H9 (cell line): Measurements from ENCODE around the gene KRT3. TPM values are rescaled to one million over a fixed set of nuclear protein-coding genes. Genes with fewer than 3 reads are reported as not detected.
A peak's percentile ranks its signal among the peaks of the same experiment; 100 is the strongest.

ENCODE experiments used
- DNase-seq: peaks from one replicate; pipeline ENCODE4 v3.0.0-alpha.2; 2017
- H2AFZ ChIP-seq: one replicate; pipeline ENCODE4 v1.6.1; 2013; ENCODE audit warnings: mild to moderate bottlenecking, low read length, control low read depth, moderate library complexity
- H2AK5ac ChIP-seq: 2 replicates; pipeline ENCODE4 v1.6.1; 2013; ENCODE audit warnings: low read length, control low read depth, mixed read lengths; ENCODE audit not compliant: insufficient read length
- H2BK120ac ChIP-seq: one replicate; pipeline ENCODE4 v1.6.1; 2013; ENCODE audit warnings: low read depth, mild to moderate bottlenecking, low read length, control low read depth, inconsistent platforms; ENCODE audit not compliant: poor library complexity, severe bottlenecking
- H2BK12ac ChIP-seq: 2 replicates; pipeline ENCODE4 v1.6.1; 2013; ENCODE audit warnings: low read length, control low read depth, mixed read lengths, low read depth; ENCODE audit not compliant: insufficient read length
- H2BK15ac ChIP-seq: 2 replicates; pipeline ENCODE4 v1.6.1; 2013; ENCODE audit warnings: low read depth, low read length, control low read depth
- H2BK20ac ChIP-seq: one replicate; pipeline ENCODE4 v1.6.1; 2013; ENCODE audit warnings: low read depth, mild to moderate bottlenecking, low read length, control low read depth, inconsistent platforms; ENCODE audit not compliant: poor library complexity, severe bottlenecking
- H2BK5ac ChIP-seq: 2 replicates; pipeline ENCODE4 v1.6.1; 2013; ENCODE audit warnings: low read length, control low read depth, mixed read lengths; ENCODE audit not compliant: insufficient read length
- H3K14ac ChIP-seq: 2 replicates; pipeline ENCODE4 v1.6.1; 2013; ENCODE audit warnings: low read length, control low read depth; ENCODE audit not compliant: insufficient read depth
- H3K18ac ChIP-seq: 2 replicates; pipeline ENCODE4 v1.6.1; 2013; ENCODE audit warnings: low read depth, mild to moderate bottlenecking, mixed read lengths, low read length, control low read depth; ENCODE audit not compliant: insufficient read length
- H3K23ac ChIP-seq: 2 replicates; pipeline ENCODE4 v1.6.1; 2013; ENCODE audit warnings: low read length, control low read depth, mixed read lengths, low read depth; ENCODE audit not compliant: insufficient read length
- H3K23me2 ChIP-seq: 2 replicates; pipeline ENCODE4 v1.6.1; 2013; ENCODE audit warnings: low read depth, mild to moderate bottlenecking, mixed read lengths, low read length, control low read depth; ENCODE audit not compliant: insufficient read length, poor library complexity, severe bottlenecking
- H3K27ac ChIP-seq: 2 replicates; pipeline ENCODE4 v1.5.1; 2013; ENCODE audit warnings: low read length, control low read depth, mixed read lengths, low read depth; ENCODE audit not compliant: insufficient read length
- H3K27me3 ChIP-seq: 2 replicates; pipeline ENCODE4 v1.6.1; 2013; ENCODE audit warnings: low read length, control low read depth, inconsistent platforms; ENCODE audit not compliant: insufficient read depth
- H3K4ac ChIP-seq: 2 replicates; pipeline ENCODE4 v1.6.1; 2013; ENCODE audit warnings: low read depth, mild to moderate bottlenecking, control low read depth, inconsistent platforms, low read length, moderate library complexity
- H3K4me1 ChIP-seq: 2 replicates; pipeline ENCODE4 v1.6.1; 2013; ENCODE audit warnings: low read length, control low read depth, inconsistent platforms; ENCODE audit not compliant: insufficient read depth
- H3K4me2 ChIP-seq: 2 replicates; pipeline ENCODE4 v1.6.1; 2013; ENCODE audit warnings: low read length, control low read depth, mixed read lengths; ENCODE audit not compliant: insufficient read length, insufficient read depth
- H3K56ac ChIP-seq: 2 replicates; pipeline ENCODE4 v1.6.1; 2013; ENCODE audit warnings: low read depth, mild to moderate bottlenecking, mixed read lengths, low read length, control low read depth; ENCODE audit not compliant: insufficient read length
- H3K79me1 ChIP-seq: 2 replicates; pipeline ENCODE4 v1.6.1; 2013; ENCODE audit warnings: low read depth, mild to moderate bottlenecking, moderate library complexity, low read length, control low read depth, inconsistent platforms; ENCODE audit not compliant: insufficient read depth, poor library complexity, severe bottlenecking
- H3K79me2 ChIP-seq: 2 replicates; pipeline ENCODE4 v1.6.1; 2013; ENCODE audit warnings: low read length, control low read depth, inconsistent platforms; ENCODE audit not compliant: insufficient read depth
- H3K9ac ChIP-seq: 2 replicates; pipeline ENCODE4 v1.6.1; 2013; ENCODE audit warnings: low read length, control low read depth, mixed read lengths; ENCODE audit not compliant: insufficient read length; ENCODE audit errors: extremely low read depth
- H3K9me3 ChIP-seq: one replicate; pipeline ENCODE4 v1.6.1; 2013; ENCODE audit warnings: low read depth, low read length, inconsistent platforms; ENCODE audit not compliant: control insufficient read depth
- H3T11ph ChIP-seq: one replicate; pipeline ENCODE4 v1.6.1; 2013; ENCODE audit warnings: mild to moderate bottlenecking, low read length, control low read depth, inconsistent platforms
- H4K20me1 ChIP-seq: one replicate; pipeline ENCODE4 v1.6.1; 2013; ENCODE audit not compliant: control insufficient read depth, insufficient read length, insufficient read depth
- H4K5ac ChIP-seq: 2 replicates; pipeline ENCODE4 v1.6.1; 2013; ENCODE audit warnings: low read depth, mild to moderate bottlenecking, mixed read lengths, low read length, control low read depth; ENCODE audit not compliant: insufficient read length
- H4K8ac ChIP-seq: replicated peaks from 2 replicates; pipeline ENCODE4 v1.6.1; 2013; ENCODE audit warnings: low read length, control low read depth, mixed read lengths, low read depth; ENCODE audit not compliant: insufficient read length
- H4K91ac ChIP-seq: 2 replicates; pipeline ENCODE4 v1.6.1; 2013; ENCODE audit warnings: low read depth, mild to moderate bottlenecking, moderate library complexity, mixed read lengths, low read length, control low read depth; ENCODE audit not compliant: insufficient read length
- H3K27ac Mint-ChIP-seq, 3 experiments: 2 replicates in 2 of 3; 3 replicates in 1 of 3; pipeline ENCODE4 v1.8.0; 2020 to 2021; ENCODE audit warnings: mixed read lengths in 3 of 3, mild to moderate bottlenecking in 1 of 3, moderate library complexity in 1 of 3
- H3K27me3 Mint-ChIP-seq: 2 replicates; pipeline ENCODE4 v1.8.0; 2021; ENCODE audit warnings: low read depth, mild to moderate bottlenecking, moderate library complexity, mixed read lengths
- H3K36me3 Mint-ChIP-seq, 3 experiments: 2 replicates in 2 of 3; 3 replicates in 1 of 3; pipeline ENCODE4 v1.8.0; 2020 to 2021; ENCODE audit warnings: low read depth in 3 of 3, mixed read lengths in 3 of 3; ENCODE audit not compliant: insufficient read depth in 1 of 3
- H3K4me1 Mint-ChIP-seq, 2 experiments: 2 replicates each; pipeline ENCODE4 v1.8.0; 2020; ENCODE audit warnings: mixed read lengths in 2 of 2
- H3K4me3 Mint-ChIP-seq, 2 experiments: 2 replicates in 1 of 2; 3 replicates in 1 of 2; pipeline ENCODE4 v1.8.0; 2020 to 2021; ENCODE audit warnings: mild to moderate bottlenecking in 2 of 2, mixed read lengths in 2 of 2, moderate library complexity in 1 of 2
- H3K9me3 Mint-ChIP-seq, 2 experiments: 2 replicates in 1 of 2; 3 replicates in 1 of 2; pipeline ENCODE4 v1.8.0; 2020; ENCODE audit warnings: mild to moderate bottlenecking in 2 of 2, mixed read lengths in 2 of 2, moderate library complexity in 1 of 2
- WGBS: extraction: QIAGEN DNeasy Blood & Tissue Kit; methylation state at CpG from one replicate; pipeline ENCODE4 v1.1.7; 2013; ENCODE audit warnings: missing lambda C conversion rate, low lambda C conversion rate, mixed read lengths; ENCODE audit not compliant: insufficient read length; ENCODE audit errors: extremely low coverage; 5-methylcytosine and 5-hydroxymethylcytosine counted together
- total RNA-seq: library from RNA; stranded (reverse); gene quantifications from 2 replicates; pipeline ENCODE4 v1.2.1, GENCODE V29; 2021
- TF ChIP-seq, protein P1 (sequence below): fragments of 200-600 bp; sonication (generic); conservative IDR thresholded peaks from 3 replicates; pipeline ENCODE4 v1.8.0; 2021; ENCODE audit warnings: antibody characterized with exemption, mild to moderate bottlenecking

The KRT3 gene
- total RNA-seq, 1 experiment from 2014 or later = not detected

DNA sequence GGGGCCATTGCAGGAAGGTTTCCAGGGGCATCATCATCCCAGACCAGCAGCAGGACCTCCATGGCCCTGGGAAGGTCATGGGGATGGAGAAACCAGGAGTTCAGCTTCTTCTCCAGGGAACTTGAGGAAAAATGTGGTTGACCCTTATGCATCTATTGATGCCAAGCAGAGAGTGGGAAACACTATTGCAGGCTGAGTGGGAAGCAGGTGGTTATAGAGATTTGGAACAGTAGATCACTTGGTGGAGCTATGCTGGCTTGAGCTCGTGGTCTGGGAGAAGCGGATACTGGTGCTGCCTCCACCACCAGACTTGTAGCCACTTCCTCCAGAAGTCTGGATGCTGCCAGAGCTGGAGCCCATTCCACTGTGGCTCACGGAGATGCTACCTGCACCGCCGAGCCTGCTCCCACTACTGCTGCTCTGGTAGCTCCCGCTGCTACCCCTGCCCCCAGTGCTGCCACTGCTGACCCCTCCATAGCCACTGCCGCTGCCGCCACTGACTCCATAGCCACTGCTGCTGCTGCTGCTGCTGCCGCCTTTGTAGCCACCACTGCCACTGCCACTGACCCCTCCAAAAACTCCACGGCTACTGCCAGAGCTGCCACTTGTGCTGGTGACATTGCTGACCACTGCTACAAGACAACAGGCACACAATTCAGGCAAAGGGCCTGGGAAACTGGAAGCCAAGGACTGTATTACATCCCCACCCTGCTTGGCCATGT, 27.3 kb downstream of the KRT3 start:
- no peak overlapping the region for H4K91ac ChIP-seq
- no peak overlapping the region for H4K5ac ChIP-seq
- H2BK20ac ChIP-seq = no peak overlapping the region
- no peak overlapping the region for H4K8ac ChIP-seq
- H2BK5ac ChIP-seq = no peak overlapping the region
- no peaks in the 10 kb centered on the region for H3K4me1 ChIP-seq
- H3K27me3 Mint-ChIP-seq = peaks cover 24% of the 10 kb centered on the region
- no peaks in the 10 kb centered on the region for H3K9me3 ChIP-seq
- TF ChIP-seq, protein P1, sequence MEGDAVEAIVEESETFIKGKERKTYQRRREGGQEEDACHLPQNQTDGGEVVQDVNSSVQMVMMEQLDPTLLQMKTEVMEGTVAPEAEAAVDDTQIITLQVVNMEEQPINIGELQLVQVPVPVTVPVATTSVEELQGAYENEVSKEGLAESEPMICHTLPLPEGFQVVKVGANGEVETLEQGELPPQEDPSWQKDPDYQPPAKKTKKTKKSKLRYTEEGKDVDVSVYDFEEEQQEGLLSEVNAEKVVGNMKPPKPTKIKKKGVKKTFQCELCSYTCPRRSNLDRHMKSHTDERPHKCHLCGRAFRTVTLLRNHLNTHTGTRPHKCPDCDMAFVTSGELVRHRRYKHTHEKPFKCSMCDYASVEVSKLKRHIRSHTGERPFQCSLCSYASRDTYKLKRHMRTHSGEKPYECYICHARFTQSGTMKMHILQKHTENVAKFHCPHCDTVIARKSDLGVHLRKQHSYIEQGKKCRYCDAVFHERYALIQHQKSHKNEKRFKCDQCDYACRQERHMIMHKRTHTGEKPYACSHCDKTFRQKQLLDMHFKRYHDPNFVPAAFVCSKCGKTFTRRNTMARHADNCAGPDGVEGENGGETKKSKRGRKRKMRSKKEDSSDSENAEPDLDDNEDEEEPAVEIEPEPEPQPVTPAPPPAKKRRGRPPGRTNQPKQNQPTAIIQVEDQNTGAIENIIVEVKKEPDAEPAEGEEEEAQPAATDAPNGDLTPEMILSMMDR = no peak
- H2AFZ ChIP-seq = no peak overlapping the region
- no peak for DNase-seq
- no peak overlapping the region for H3K23ac ChIP-seq
- H3K9me3 Mint-ChIP-seq = no peaks in the 10 kb centered on the region; a peak in 1 of 5 replicates
- no peaks in the 10 kb centered on the region for H3K4me1 Mint-ChIP-seq
- no peak overlapping the region for H3T11ph ChIP-seq
- no peak overlapping the region for H3K18ac ChIP-seq
- H2BK15ac ChIP-seq = no peak overlapping the region
- no peak overlapping the region for H3K4ac ChIP-seq
- no peak overlapping the region for H2BK120ac ChIP-seq
- no peak overlapping the region for H3K4me3 Mint-ChIP-seq
- no peaks in the 10 kb centered on the region for H3K79me1 ChIP-seq
- no peak overlapping the region for H3K4me2 ChIP-seq
- no peaks in the 10 kb centered on the region for H4K20me1 ChIP-seq
- H3K56ac ChIP-seq = no peak overlapping the region
- H3K27ac ChIP-seq = no peak overlapping the region
- no peaks in the 10 kb centered on the region for H3K27me3 ChIP-seq
- H3K36me3 Mint-ChIP-seq = no peaks in the 10 kb centered on the region
- H2AK5ac ChIP-seq = no peak overlapping the region
- H3K14ac ChIP-seq = no peak overlapping the region
- H2BK12ac ChIP-seq = no peak overlapping the region
- H3K23me2 ChIP-seq = no peaks in the 10 kb centered on the region
- H3K79me2 ChIP-seq = no peaks in the 10 kb centered on the region
- H3K9ac ChIP-seq = no peak overlapping the region
- H3K27ac Mint-ChIP-seq = peak overlapping the region in 1 of 3 experiments; percentile 82; a peak in 1 of 7 replicates
- no CpG with 5 or more reads among the region's 10 CpGs for WGBS
